MM.1S (cell line): ENCODE data around the gene GUCY1B1.

ENCODE experiments used
- DNase-seq: peaks from one replicate; pipeline ENCODE4 v3.0.0-alpha.2; 2015
- H2AFZ ChIP-seq: fragments of 300-600 bp; sonication (generic); 2 replicates; pipeline ENCODE4 v1.6.0; 2016; ENCODE audit warnings: antibody characterized with exemption, low read length
- H3F3A ChIP-seq: fragments of 300-600 bp; sonication (generic); 2 replicates; pipeline ENCODE4 v1.6.1; 2016; ENCODE audit warnings: mild to moderate bottlenecking, antibody characterized with exemption, low read length, moderate library complexity, mixed read lengths; ENCODE audit not compliant: insufficient read depth
- H3K27ac ChIP-seq: fragments of 300-600 bp; sonication (generic); 2 replicates; pipeline ENCODE4 v1.5.1; 2016; ENCODE audit warnings: mild to moderate bottlenecking, low read length
- H3K27me3 ChIP-seq: fragments of 300-600 bp; sonication (generic); replicated peaks from 2 replicates; pipeline ENCODE4 v1.6.0; 2016; ENCODE audit warnings: low read length; ENCODE audit not compliant: insufficient read depth
- H3K36me3 ChIP-seq: fragments of 300-600 bp; sonication (generic); replicated peaks from 2 replicates; pipeline ENCODE4 v1.6.1; 2016; ENCODE audit warnings: mild to moderate bottlenecking, low read length, mixed read lengths; ENCODE audit not compliant: insufficient read depth
- H3K4me1 ChIP-seq: fragments of 300-600 bp; sonication (generic); 2 replicates; pipeline ENCODE4 v1.6.1; 2016; ENCODE audit warnings: low read length, mixed read lengths
- H3K4me2 ChIP-seq: fragments of 300-600 bp; sonication (generic); 2 replicates; pipeline ENCODE4 v1.6.0; 2016; ENCODE audit warnings: low read depth, low read length
- H3K4me3 ChIP-seq: fragments of 300-600 bp; sonication (generic); 2 replicates; pipeline ENCODE4 v1.5.1; 2016; ENCODE audit warnings: low read length, mixed read lengths
- H3K79me2 ChIP-seq: fragments of 300-600 bp; sonication (generic); 2 replicates; pipeline ENCODE4 v1.6.1; 2016; ENCODE audit warnings: mixed run types, low read length, mixed read lengths
- H3K9ac ChIP-seq: fragments of 300-600 bp; sonication (generic); 2 replicates; pipeline ENCODE4 v1.6.1; 2016; ENCODE audit warnings: low read length, mixed read lengths
- H3K9me2 ChIP-seq: fragments of 300-600 bp; sonication (generic); replicated peaks from 2 replicates; pipeline ENCODE4 v1.6.1; 2016; ENCODE audit warnings: mild to moderate bottlenecking, low read length, mixed read lengths; ENCODE audit not compliant: insufficient read depth
- H3K9me3 ChIP-seq: fragments of 300-600 bp; sonication (generic); replicated peaks from 2 replicates; pipeline ENCODE4 v1.6.1; 2016; ENCODE audit warnings: mild to moderate bottlenecking, low read length, mixed read lengths; ENCODE audit not compliant: insufficient read depth
- H4K20me1 ChIP-seq: fragments of 300-600 bp; sonication (generic); 2 replicates; pipeline ENCODE4 v1.6.1; 2016; ENCODE audit warnings: mild to moderate bottlenecking, low read length, moderate library complexity, mixed read lengths; ENCODE audit not compliant: insufficient read depth
- EZH2 ChIP-seq: fragments of 300-600 bp; sonication (generic); optimal IDR thresholded peaks from 2 replicates; pipeline ENCODE3; 2017; ENCODE audit warnings: low read depth, mild to moderate bottlenecking, antibody characterized with exemption, low read length, mixed read lengths
- EZH2phosphoT487 ChIP-seq: fragments of 300-600 bp; sonication (generic); IDR thresholded peaks from 2 replicates; pipeline ENCODE4 v1.6.1; 2018; ENCODE audit warnings: antibody characterized with exemption, low read length
- TF ChIP-seq, protein P1 (sequence below): fragments of 300-600 bp; sonication (generic); IDR thresholded peaks from 2 replicates; pipeline ENCODE4 v1.5.1; 2016; ENCODE audit warnings: antibody characterized with exemption, low read length, mixed read lengths

Gene GUCY1B1

DNA sequence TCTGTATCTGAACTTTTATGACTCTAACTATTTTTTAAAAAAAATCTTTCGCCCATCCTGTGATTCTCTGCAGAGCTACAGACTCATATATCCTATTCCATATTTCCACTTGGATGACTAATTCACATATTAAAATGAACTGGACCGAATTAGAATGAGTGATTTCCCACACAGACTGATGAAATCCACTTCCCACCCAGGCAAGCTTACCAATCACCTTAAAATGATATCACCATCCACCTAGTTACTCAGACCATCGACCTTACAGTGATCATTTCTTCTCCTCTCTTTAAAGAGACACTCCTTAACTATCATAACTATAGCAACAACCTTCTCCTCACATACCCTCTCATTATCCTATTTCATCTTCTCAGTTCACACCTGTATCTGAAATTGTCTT lies 34.1 kb upstream of the GUCY1B1 start:
- peaks cover 4% of the 10 kb centered on the region; the same call in 1 of the 2 replicates for H3K36me3 ChIP-seq
- DNase-seq: no peak
- no peak overlapping the region for H3K9ac ChIP-seq
- H3K79me2 ChIP-seq: no peaks in the 10 kb centered on the region
- TF ChIP-seq EZH2phosphoT487 (no peak), EZH2 (no peak)
- TF ChIP-seq, protein P1, sequence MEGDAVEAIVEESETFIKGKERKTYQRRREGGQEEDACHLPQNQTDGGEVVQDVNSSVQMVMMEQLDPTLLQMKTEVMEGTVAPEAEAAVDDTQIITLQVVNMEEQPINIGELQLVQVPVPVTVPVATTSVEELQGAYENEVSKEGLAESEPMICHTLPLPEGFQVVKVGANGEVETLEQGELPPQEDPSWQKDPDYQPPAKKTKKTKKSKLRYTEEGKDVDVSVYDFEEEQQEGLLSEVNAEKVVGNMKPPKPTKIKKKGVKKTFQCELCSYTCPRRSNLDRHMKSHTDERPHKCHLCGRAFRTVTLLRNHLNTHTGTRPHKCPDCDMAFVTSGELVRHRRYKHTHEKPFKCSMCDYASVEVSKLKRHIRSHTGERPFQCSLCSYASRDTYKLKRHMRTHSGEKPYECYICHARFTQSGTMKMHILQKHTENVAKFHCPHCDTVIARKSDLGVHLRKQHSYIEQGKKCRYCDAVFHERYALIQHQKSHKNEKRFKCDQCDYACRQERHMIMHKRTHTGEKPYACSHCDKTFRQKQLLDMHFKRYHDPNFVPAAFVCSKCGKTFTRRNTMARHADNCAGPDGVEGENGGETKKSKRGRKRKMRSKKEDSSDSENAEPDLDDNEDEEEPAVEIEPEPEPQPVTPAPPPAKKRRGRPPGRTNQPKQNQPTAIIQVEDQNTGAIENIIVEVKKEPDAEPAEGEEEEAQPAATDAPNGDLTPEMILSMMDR: no peak
- H3F3A ChIP-seq: no peaks in the 10 kb centered on the region
- no peaks in the 10 kb centered on the region for H4K20me1 ChIP-seq
- H2AFZ ChIP-seq: no peak overlapping the region
- H3K4me2 ChIP-seq: no peak overlapping the region
- H3K9me2 ChIP-seq: no peaks in the 10 kb centered on the region
- H3K27ac ChIP-seq: no peak overlapping the region
- H3K27me3 ChIP-seq: no peaks in the 10 kb centered on the region
- H3K9me3 ChIP-seq: no peaks in the 10 kb centered on the region
- no peaks in the 10 kb centered on the region for H3K4me1 ChIP-seq
- H3K4me3 ChIP-seq: no peak overlapping the region

DNA sequence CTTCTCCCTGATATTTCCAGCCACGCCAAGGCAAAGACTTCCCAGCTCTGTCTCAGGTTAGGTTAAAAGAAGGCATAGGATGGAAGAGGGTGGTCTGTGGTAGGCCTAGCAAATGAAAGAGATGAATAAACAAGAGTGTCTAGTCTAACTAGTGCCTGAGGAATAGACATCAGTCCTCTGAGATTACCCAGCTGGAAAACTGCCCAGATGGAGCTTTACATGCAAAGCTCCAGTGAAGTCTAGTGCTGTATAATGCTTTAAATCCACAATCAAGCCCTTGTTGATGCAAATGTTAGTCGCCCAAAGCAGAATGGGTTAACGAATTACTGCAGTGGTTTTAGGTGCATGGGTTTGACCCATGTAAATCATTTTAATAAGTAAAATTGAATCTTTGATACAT lies 24.8 kb upstream of the GUCY1B1 start:
- Histone ChIP-seq H3K36me3 (0 out of 2 replicates have a peak, but pooled peaks cover 4% of the 10 kb centered on the region), H3K9ac (no peak overlapping the region), H3K4me1 (no peaks in the 10 kb centered on the region), H3K4me2 (no peak overlapping the region), H3K4me3 (no peak overlapping the region), H3K9me3 (no peaks in the 10 kb centered on the region), H3F3A (no peaks in the 10 kb centered on the region), H3K9me2 (no peaks in the 10 kb centered on the region), H4K20me1 (no peaks in the 10 kb centered on the region), H3K27ac (no peak overlapping the region), H3K27me3 (no peaks in the 10 kb centered on the region), H3K79me2 (no peaks in the 10 kb centered on the region), H2AFZ (no peak overlapping the region)
- DNase-seq: no peak
- no peak for TF ChIP-seq EZH2
- TF ChIP-seq, protein P1: no peak
- no peak for TF ChIP-seq EZH2phosphoT487

DNA sequence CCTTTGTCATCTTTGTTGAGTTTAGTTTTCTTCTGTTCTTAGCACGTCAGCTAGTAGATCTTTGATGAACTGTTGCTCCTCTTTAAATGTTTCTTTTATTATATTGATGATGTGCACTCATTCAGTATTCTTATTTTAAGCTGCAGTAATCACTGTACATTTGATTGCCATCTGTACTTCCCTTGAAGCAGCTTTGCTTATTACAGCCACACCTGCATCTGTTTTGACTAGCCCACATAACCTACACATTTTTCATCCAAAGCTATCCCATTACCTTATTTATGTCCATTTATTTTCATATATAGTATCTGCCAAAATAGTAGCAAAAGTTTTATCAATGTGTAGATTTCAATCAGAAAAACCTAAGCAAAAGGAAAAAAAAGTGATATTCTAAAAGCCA lies 23.9 kb upstream of the GUCY1B1 start:
- Histone ChIP-seq H3K4me1 (no peaks in the 10 kb centered on the region), H3K9me2 (no peaks in the 10 kb centered on the region), H3K27me3 (no peaks in the 10 kb centered on the region), H3K36me3 (no peaks in the 10 kb centered on the region), H3K4me3 (no peak overlapping the region), H3K79me2 (no peaks in the 10 kb centered on the region), H3K9ac (no peak overlapping the region), H3K9me3 (no peaks in the 10 kb centered on the region), H3F3A (no peaks in the 10 kb centered on the region), H3K27ac (no peak overlapping the region), H2AFZ (no peak overlapping the region), H4K20me1 (no peaks in the 10 kb centered on the region), H3K4me2 (no peak overlapping the region)
- no peak for DNase-seq
- no peak for TF ChIP-seq EZH2
- TF ChIP-seq, protein P1: no peak
- no peak for TF ChIP-seq EZH2phosphoT487

DNA sequence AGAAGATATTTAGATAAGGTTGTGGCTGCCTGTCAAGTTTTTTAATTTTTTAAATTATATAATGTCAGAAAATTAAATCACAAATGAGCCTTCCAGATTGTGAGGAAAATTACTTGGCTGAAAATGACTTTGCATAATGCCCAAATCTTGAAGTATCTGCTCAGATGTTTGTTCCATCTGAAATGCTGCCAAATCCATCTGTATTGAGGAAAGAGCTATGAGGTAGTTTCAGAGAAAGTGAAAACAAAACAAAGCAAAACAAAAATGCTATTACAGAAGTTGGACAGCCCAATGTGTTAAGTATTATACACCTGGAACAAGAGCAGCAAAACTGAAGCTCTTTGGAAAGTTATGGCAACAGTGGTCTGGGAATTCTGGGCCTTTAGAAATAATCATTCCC lies 23.3 kb upstream of the GUCY1B1 start:
- no peaks in the 10 kb centered on the region for H3K79me2 ChIP-seq
- no peaks in the 10 kb centered on the region for H4K20me1 ChIP-seq
- no peaks in the 10 kb centered on the region for H3K36me3 ChIP-seq
- no peaks in the 10 kb centered on the region for H3K4me1 ChIP-seq
- H3K9me3 ChIP-seq: no peaks in the 10 kb centered on the region
- H3K9me2 ChIP-seq: no peaks in the 10 kb centered on the region
- no peak overlapping the region for H3K9ac ChIP-seq
- no peak overlapping the region for H2AFZ ChIP-seq
- no peak overlapping the region for H3K27ac ChIP-seq
- H3K4me2 ChIP-seq: no peak overlapping the region
- TF ChIP-seq EZH2phosphoT487 (no peak), EZH2 (no peak)
- TF ChIP-seq, protein P1: no peak
- H3F3A ChIP-seq: no peaks in the 10 kb centered on the region
- DNase-seq: no peak
- no peak overlapping the region for H3K4me3 ChIP-seq
- no peaks in the 10 kb centered on the region for H3K27me3 ChIP-seq
